ENCODE results near the gene NOL4L.

Gene NOL4L

DNA sequence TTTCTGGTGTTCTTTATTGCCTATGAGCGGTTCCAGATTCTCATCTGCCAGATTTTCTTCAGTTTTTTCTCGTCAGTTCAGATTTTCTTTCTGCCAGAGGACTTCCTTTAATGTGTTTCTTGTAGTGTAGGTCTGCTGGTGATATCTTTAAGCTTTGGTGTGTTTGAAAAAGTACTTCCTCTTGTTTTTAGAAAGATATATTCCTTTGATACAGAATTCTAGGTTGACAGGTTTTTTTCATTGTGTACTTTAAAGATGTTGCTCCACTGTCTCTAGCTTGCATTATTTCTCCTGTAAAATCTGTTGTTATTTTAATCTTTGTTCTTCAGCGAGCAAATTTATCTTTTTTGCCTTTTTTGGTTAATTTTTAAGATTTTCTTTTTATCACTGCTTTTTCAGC, 190.1 kb downstream of the NOL4L start:
- no peak for FAIRE-seq
- no peak for DNase-seq (ENCODE audit: insufficient read length, low spot score)
- TF ChIP-seq PAX5 (IDR thresholded peaks at IDR 0.05; ENCODE audit: insufficient read depth, low read length, severe bottlenecking) (no peak), POLR2AphosphoS5 (IDR thresholded peaks at IDR 0.05; ENCODE audit: low read depth, low read length) (no peak), SPI1 (IDR thresholded peaks at IDR 0.05; ENCODE audit: low read depth, low read length) (no peak), POU2F2 (IDR thresholded peaks at IDR 0.05; ENCODE audit: low read depth, low read length) (no peak), POLR2A (IDR thresholded peaks at IDR 0.05; ENCODE audit: low read depth, low read length) (no peak), TAF1 (IDR thresholded peaks at IDR 0.05; ENCODE audit: low read depth, low read length) (no peak)
